ENCODE measurements around the gene GDI1.
"Not testable (repeated sequence)": the region's sequence is repeated elsewhere in the genome, so short reads cannot be mapped to it uniquely, and the experiment has no call there.

- TF ChIP-seq TAF1 (IDR thresholded peaks at IDR 0.05; ENCODE audit: borderline replicate concordance, low read depth, low read length); POLR2A (IDR thresholded peaks at IDR 0.05; ENCODE audit: low read depth, low read length); POLR2AphosphoS5 (IDR thresholded peaks at IDR 0.05; ENCODE audit: low read depth, low read length): not testable (repeated sequence)
Observed at GRCh38 chrX:154396363-154396762, 40.6 kb upstream of the GDI1 start.
